ENCODE data around the gene TMEM11. TPM values are rescaled to one million over a fixed set of nuclear protein-coding genes. Genes with fewer than 3 reads are reported as not detected.

TMEM11 gene
- total RNA-seq, 1 donor from 2014 or later, result 24.2 TPM

- Histone ChIP-seq H3K27ac (peak overlapping the region; percentile 14), H3K4me1 (peaks cover 22% of the 10 kb centered on the region), H3K27me3 (no peaks in the 10 kb centered on the region), H3K36me3 (peaks cover 7% of the 10 kb centered on the region), H3K4me3 (no peak overlapping the region), H3K9me3 (no peaks in the 10 kb centered on the region)
- no peak for TF ChIP-seq CTCF (IDR thresholded peaks at IDR 0.05)
- ATAC-seq (no peak), DNase-seq (no peak)
- intact Hi-C loops (cut with DNase I), result no loop called here
Measured at GRCh38 chr17:21174713-21175112, 39.2 kb downstream of the TMEM11 start.

GRCh38 chr17:21174186-21174585, 39.8 kb downstream of the TMEM11 start:
- no peaks in the 10 kb centered on the region for H3K9me3 ChIP-seq
- no peaks in the 10 kb centered on the region for H3K27me3 ChIP-seq
- peaks cover 22% of the 10 kb centered on the region for H3K4me1 ChIP-seq
- H3K36me3 ChIP-seq, result peaks cover 7% of the 10 kb centered on the region
- DNase-seq (no peak), ATAC-seq (no peak)
- TF ChIP-seq CTCF (IDR thresholded peaks at IDR 0.05), result no peak
- peak overlapping the region; percentile 14 for H3K27ac ChIP-seq
- H3K4me3 ChIP-seq, result no peak overlapping the region
- intact Hi-C loops (cut with DNase I), result no loop called here

GRCh38 chr17:21173543-21173942, 40.4 kb downstream of the TMEM11 start:
- Histone ChIP-seq H3K27me3 (no peaks in the 10 kb centered on the region), H3K9me3 (no peaks in the 10 kb centered on the region), H3K27ac (peak overlapping the region; percentile 14), H3K4me3 (no peak overlapping the region), H3K36me3 (peaks cover 7% of the 10 kb centered on the region), H3K4me1 (peaks cover 22% of the 10 kb centered on the region)
- intact Hi-C loops (cut with DNase I), result no loop called here
- ATAC-seq (no peak), DNase-seq (no peak)
- no peak for TF ChIP-seq CTCF (IDR thresholded peaks at IDR 0.05)

GRCh38 chr17:21172846-21173245, 41.1 kb downstream of the TMEM11 start:
- H3K27me3 ChIP-seq, result no peaks in the 10 kb centered on the region
- H3K27ac ChIP-seq, result no peak overlapping the region
- peaks cover 26% of the 10 kb centered on the region for H3K4me1 ChIP-seq
- H3K9me3 ChIP-seq, result no peaks in the 10 kb centered on the region
- no peak for DNase-seq
- no peak for TF ChIP-seq CTCF (IDR thresholded peaks at IDR 0.05)
- H3K4me3 ChIP-seq, result no peak overlapping the region
- intact Hi-C loops (cut with DNase I), result no loop called here
- peaks cover 7% of the 10 kb centered on the region for H3K36me3 ChIP-seq
- ATAC-seq, result no peak

GRCh38 chr17:21171970-21172510, 41.9 kb downstream of the TMEM11 start:
- ATAC-seq (no peak), DNase-seq (no peak)
- no peak overlapping the region for H3K4me3 ChIP-seq
- no peak overlapping the region for H3K27ac ChIP-seq
- H3K27me3 ChIP-seq, result no peaks in the 10 kb centered on the region
- intact Hi-C loops (cut with DNase I), result no loop called here
- peaks cover 7% of the 10 kb centered on the region for H3K36me3 ChIP-seq
- peaks cover 34% of the 10 kb centered on the region for H3K4me1 ChIP-seq
- H3K9me3 ChIP-seq, result no peaks in the 10 kb centered on the region
- TF ChIP-seq CTCF (IDR thresholded peaks at IDR 0.05), result no peak
